GM13976 (cell line): Measurements from ENCODE around the gene CRYL1.

Experiments used
- DNase-seq: peaks from one replicate; pipeline ENCODE4 v3.0.0; 2012; ENCODE audit warnings: low spot score
- in situ Hi-C: fragments of 300-500 bp; cut with MboI; formaldehyde crosslinking; loops from one replicate; pipeline ENCODE4 v1.12.0; 2022; ENCODE audit warnings: low sequenced_read_pairs, mixed read lengths, inconsistent platforms; ENCODE audit not compliant: unreplicated experiment
- TF ChIP-seq, protein P1 (sequence below): IDR thresholded peaks from 2 replicates; pipeline ENCODE4 v1.5.1; 2012; ENCODE audit warnings: borderline replicate concordance, mild to moderate bottlenecking; ENCODE audit not compliant: insufficient read depth; ENCODE audit errors: extremely low read depth, missing control alignments, control extremely low read depth

CRYL1 gene

DNA sequence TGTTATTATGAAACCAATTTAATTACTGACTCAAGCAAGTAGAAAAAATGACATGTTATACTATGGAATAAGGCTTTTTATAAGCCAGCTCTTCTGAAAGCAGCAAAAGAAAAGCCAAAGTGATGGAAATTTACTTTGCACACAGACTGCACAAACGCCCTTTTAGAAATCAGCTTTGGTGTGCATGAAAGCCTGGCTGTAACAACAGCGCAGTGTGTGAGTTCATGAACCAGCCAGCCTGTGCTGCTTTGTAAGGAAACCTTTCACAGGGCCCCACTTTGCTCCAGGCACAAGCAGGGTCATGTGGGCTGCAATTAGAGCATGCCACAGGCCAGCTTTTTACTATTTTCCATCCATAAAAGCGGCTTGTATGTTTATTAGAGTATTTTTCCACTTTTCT lies 27.7 kb upstream of the CRYL1 start:
- in situ Hi-C loops: no loop called here
- DNase-seq: no peak

DNA sequence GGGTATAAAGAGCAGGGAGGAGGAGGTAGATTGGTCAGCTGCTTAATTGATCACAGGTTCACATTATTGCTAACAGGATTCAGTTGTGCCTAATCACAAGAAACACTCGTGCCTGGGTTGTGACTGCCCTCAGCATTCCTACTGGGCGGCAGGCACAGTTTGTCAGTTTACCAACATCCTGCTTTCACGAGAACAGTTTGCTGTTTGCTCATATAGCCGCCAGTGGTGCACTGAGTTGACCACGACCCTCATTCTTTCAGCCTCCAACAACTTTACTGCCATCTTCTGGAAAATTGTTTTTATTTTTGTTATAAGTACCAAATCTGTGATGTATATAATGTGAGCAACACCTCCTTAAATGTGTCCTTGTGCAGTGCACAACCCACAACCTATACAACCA lies 25.1 kb upstream of the CRYL1 start:
- no peak for DNase-seq
- in situ Hi-C loops: no loop called here
- TF ChIP-seq, protein P1, sequence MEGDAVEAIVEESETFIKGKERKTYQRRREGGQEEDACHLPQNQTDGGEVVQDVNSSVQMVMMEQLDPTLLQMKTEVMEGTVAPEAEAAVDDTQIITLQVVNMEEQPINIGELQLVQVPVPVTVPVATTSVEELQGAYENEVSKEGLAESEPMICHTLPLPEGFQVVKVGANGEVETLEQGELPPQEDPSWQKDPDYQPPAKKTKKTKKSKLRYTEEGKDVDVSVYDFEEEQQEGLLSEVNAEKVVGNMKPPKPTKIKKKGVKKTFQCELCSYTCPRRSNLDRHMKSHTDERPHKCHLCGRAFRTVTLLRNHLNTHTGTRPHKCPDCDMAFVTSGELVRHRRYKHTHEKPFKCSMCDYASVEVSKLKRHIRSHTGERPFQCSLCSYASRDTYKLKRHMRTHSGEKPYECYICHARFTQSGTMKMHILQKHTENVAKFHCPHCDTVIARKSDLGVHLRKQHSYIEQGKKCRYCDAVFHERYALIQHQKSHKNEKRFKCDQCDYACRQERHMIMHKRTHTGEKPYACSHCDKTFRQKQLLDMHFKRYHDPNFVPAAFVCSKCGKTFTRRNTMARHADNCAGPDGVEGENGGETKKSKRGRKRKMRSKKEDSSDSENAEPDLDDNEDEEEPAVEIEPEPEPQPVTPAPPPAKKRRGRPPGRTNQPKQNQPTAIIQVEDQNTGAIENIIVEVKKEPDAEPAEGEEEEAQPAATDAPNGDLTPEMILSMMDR: no peak

More for the DNA sequence above, 27.7 kb upstream of the CRYL1 start:
- TF ChIP-seq, protein P1: no peak

DNA sequence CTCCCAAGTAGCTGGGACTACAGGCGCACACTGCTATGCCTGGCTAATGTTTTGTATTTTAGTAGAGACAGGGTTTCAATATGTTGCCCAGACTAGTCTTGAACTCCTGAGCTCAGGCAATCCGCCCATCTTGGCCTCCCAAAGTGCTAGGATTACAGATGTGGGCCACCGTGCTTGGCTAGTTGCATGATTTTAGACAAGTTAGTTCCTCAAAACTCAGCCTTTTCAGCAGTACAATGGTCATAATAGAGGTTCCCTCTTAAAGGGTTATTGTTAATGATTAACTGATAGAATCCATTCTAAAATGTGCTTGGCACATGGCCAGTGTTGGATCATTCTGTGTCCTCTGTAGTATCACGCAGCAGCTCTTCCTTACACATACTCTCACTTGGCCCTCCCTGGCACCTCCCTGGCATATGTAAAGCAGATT lies 21.8 kb upstream of the CRYL1 start:
- TF ChIP-seq, protein P1: no peak

DNA sequence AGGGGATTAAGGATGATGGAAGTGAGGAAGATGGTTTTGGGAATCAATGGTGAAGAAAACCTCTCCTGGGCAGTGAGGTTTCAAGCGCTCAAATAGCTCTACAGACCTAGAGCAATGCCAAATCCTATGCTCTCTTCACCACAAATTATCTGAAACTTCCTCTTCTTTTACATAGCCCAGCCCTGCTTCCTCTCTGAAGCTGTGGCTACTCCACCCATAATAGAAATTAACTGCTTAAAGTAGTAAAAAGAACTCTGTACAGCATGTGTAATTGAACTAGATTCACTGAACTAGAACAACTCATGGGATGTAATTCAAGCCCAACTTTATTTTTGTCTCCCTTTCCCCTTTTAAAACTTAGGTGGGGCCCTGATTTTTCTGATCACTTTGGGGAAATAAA lies 20.9 kb upstream of the CRYL1 start:
- no peak for DNase-seq
- in situ Hi-C loops: no loop called here
- TF ChIP-seq, protein P1: no peak

More for the DNA sequence above, 21.8 kb upstream of the CRYL1 start:
- no peak for DNase-seq
- in situ Hi-C loops: no loop called here

DNA sequence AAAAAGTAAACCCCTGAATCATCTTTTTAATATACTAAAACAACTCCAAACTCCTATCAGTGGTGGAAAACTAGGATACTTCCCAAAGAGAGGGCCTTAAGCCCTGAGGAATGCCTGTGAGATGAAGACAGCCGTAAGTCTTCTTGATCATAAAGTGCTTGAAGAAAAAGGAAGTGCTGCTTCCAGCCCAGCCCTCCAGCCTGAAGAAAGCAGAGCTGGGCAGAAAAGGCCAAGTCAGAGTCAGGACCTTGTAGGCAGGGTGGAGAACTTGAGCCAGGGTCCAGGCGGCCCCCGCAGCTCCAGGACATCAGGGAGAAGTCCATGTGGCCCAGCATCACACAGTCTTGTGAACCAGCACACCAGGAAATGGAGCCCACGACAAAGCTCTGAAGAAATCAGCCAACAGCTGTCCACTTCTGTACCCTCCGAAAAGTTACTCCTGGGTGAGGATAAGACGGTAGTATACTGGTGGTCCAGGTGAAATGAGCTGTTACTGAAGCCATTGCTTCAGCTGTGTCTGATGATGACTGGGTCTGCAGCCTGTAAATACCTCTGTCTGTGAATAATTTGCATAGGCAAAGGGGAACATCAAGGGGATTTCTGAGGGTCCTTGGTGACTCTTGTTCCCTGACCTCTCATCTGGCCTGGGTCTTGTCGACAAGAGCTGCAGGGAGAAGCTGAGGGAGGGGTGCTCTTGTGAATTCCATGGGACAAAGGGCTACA lies 18.7 kb upstream of the CRYL1 start:
- DNase-seq: no peak
- TF ChIP-seq, protein P1: no peak
- in situ Hi-C loops: no loop called here

DNA sequence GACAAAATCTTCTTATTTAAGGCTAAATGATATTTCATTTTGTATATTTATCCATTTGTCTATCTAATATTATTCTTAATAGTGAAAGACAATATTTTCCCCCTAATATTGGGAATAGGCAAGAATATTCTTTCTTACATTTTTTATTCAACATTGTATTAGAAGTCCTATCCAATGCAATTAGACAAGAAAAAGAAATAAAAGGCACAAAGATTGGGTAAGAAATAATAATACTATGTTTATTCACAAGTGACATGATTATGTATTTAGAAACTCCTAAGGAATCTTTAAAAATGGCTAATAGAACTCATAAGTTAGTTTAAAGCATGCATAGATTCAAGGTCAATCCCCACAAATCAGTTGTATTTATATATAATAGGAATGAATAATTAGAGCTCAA lies 11.3 kb upstream of the CRYL1 start:
- in situ Hi-C loops: no loop called here
- TF ChIP-seq, protein P1: no peak
- no peak for DNase-seq
